HG03066 (cell line): ENCODE measurements around the gene METTL22.

Source experiments
- ATAC-seq: cut with Tn5 transposase; IDR thresholded peaks from one replicate; pipeline ENCODE4 v1.9.1; 2021; ENCODE audit warnings: low read depth; ENCODE audit not compliant: unreplicated experiment

The METTL22 gene

GRCh38 chr16:8686031-8686621 lies 64.6 kb downstream of the METTL22 start:
- ATAC-seq: no peak

DNA sequence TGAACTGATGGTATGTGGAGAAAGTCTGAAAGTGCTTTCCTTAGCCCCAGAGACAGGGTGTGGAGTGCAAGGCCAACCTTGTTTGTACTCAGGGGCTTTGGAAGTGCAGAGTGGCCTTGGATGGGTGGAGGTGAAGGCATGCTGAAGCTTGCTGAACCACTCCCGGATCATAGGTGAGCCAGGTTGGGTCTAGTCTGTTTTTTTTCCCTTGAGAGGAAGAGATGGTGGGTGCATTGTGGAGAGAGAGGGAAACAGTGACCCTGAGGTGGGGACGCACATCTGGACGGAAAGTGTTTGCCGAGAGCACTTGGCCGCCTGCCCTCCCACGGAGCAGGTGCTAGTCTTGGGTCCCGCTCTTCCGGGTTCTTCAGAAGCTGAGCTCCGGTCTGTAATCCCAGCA lies 65.4 kb downstream of the METTL22 start:
- no peak for ATAC-seq

DNA sequence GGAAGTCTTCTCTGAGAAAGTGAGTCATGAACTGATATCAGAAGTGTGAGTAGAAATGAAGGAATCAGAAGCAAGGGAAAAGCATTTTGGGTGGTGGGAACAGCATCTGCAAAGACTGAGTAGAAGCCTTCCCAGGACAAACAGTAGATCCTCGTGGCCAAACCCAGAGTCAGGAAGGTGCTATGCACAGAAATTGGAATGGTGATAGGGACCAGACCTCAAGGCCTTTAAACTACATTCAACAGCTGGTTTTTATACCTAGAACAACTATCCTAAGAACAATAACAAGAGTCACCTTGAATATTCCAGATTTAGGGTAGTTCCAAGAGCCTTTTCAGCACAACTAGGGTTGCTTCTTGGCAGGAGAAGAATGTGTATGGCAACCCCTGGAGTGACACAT lies 68.2 kb downstream of the METTL22 start:
- ATAC-seq: no peak

GRCh38 chr16:8691728-8692127 lies 70.2 kb downstream of the METTL22 start:
- no peak for ATAC-seq

GRCh38 chr16:8694795-8695728 lies 73.6 kb downstream of the METTL22 start:
- ATAC-seq: no peak

DNA sequence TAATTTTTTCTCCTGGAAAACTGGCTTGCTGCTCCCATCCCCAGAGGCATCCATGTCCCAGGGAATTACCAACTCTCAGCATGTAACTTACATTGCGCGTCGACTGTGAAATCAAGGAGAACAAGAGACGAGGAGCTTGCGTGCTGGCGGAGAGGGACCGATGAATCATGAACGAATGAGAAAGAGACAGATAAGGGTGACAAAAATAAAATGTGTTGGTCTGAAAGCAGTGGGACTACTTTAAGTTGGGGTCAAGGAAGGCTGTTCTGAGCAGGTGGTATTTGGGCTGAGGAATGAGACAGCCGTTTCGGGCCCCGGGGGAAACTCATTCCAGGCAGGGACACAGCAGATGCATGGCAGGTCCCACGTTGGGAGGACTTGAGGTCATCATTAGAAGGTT lies 75.4 kb downstream of the METTL22 start:
- no peak for ATAC-seq

DNA sequence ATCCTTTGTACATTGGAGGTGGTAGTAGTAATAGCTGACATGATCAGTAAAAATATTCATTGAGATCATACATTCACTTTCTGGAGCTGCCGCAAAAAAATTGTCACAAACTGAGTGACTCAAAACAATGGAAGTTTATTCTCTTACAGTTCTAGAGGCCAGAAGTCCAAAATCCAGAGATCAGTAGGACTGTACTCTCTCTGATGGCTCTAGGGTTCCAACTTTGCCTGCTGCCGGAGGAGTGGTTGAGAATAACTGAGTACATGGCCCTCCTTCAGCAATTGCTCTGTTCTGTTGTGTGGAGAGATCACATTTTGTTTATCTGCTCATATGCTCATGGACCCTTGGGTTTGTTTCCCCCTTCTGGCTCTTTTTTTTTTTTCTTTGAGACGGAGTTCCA lies 76.5 kb downstream of the METTL22 start:
- ATAC-seq: no peak
